22Rv1 (cell line): ENCODE measurements around the gene ILK.

ENCODE experiments used
- CTCF ChIP-seq: fragments of 450-650 bp; IDR thresholded peaks from 2 replicates; pipeline ENCODE4 v1.5.1; 2017; ENCODE audit warnings: mild to moderate bottlenecking
- ZFX ChIP-seq: fragments of 450-650 bp; IDR thresholded peaks from 2 replicates; pipeline ENCODE4 v1.6.1; 2017; ENCODE audit warnings: antibody characterized with exemption, borderline replicate concordance

DNA sequence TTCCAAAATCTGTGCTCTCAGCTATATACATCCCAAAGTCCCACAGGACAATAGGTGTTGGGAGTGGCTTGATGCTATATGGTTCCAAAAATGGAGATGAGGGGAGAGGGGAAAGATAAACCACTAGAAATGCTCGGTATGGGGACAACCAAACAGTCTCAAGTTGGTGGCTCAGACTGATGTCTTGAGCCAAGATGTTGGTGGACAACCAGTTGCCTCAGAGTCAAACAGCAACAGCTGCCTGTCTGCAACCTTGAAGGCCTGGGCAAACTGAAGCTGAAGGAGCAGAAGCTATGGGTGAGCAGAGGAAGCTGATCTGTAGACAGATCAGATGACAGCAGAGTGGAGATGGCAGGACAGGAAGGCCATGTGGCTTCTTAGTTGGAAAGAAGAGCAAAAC lies 4.1 kb upstream of the ILK start:
- TF ChIP-seq CTCF (no peak), ZFX (no peak)
